Hair follicle dermal papilla cell (primary cell): ENCODE measurements around the gene STT3B. TPM values are rescaled to one million over a fixed set of nuclear protein-coding genes. Genes with fewer than 3 reads are reported as not detected.

Source experiments
- total RNA-seq: library from RNA; depleted of rRNA; stranded (reverse); fragments of >200 nt; gene quantifications from 2 replicates; pipeline ENCODE4 v1.2.3, GENCODE V29; 2012

Gene STT3B
- total RNA-seq: 105 and 140 TPM in 2 replicates

DNA sequence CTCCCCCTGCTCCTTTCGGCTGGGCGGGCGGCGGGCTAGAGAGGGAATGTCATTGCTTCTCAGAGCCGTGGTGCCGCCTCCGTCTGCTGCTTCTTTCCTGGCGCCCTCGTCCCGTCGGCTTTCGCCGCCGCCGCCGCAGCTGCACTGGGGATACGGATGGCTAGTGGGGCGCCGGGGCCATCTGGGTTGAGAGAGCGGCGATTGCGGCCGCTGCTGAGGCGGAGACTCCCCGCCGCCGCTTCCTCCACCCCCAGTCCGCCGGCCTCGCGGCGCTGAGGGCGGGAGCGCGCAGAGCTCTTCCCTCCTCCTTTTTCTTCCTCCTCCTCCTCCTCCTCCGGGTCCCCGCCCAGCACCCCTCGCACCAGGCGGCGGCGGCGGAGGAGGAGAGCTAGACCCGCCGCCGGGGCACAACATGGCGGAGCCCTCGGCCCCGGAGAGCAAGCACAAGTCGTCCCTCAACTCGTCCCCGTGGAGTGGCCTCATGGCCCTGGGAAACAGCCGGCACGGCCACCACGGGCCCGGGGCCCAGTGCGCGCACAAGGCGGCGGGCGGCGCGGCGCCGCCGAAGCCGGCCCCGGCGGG, at the start of gene STT3B:
STT3B (plus strand) TSS at position 339 of the 582 bp plus-strand sequence; CDS start at position 413, 74 bp downstream.

